Inflammatory macrophage treated with lipopolysaccharide for 1 hour (primary cell): Measurements from ENCODE around the gene CHAC1.

ENCODE experiments used
- DNase-seq, 2 donors: peaks; one replicate each; pipeline ENCODE4 v3.0.0-alpha.2; 2020 to 2022

CHAC1 gene

GRCh38 chr15:40952901-40953712, at the start of gene CHAC1:
Gene CHAC1, plus strand, starts transcription at chr15:40953471. Its CDS starts 113 bp downstream, at chr15:40953584.
- peak; percentile 88 to 92 for DNase-seq

- DNase-seq = no peak
These were observed 48.6 kb upstream of the CHAC1 start for GRCh38 chr15:40904552-40905201.

DNA sequence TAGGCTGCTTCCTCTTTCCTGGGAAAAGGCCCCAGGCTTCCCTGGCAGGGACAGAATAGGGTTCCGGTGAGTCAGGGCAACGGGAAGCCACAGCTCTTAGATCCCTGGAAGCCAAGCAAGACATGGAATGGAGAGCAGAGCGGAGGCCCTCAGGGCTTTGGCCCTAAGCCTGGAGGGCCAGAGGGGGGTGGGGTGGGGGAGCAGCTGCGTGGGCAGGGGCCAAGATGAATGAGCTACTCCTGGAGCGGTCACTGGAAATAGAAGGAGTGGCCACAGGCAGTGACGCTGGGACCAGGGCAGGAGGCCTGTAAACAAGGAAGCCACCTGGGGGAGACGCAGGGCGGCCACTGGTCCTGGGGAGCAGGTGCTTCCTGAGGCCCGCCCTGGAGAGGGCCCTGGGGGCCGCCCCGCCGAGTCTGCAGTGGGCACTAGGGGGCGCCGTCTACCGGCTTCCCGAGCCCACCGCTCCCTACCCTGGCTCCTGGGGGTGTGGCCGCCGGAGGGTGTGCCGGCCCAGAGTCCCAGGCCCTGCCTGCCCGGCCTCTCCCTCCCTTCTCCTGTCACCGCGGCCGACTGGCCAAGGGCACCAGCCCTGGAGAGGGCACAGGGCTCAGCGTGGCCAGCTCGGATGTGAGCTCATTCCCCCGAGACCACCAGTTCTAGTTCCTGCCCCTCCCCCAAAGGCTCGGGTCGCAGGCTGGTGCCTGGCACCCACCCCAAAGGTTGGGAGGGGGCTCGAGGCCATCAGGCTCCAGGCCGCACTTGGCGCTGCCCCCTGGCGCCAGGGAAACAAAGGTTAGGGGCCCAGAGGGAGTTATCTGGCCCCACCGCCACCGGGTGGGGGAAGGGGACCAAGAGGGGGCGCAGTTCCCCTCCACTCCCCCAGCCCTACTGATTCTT, 46.9 kb upstream of the CHAC1 start:
- peak; percentile 42 to 43 for DNase-seq

GRCh38 chr15:40906991-40907802, 46.1 kb upstream of the CHAC1 start:
- peak; percentile 40 to 79 for DNase-seq

- DNase-seq = no peak
These were observed 45.2 kb upstream of the CHAC1 start for GRCh38 chr15:40908095-40908494.

GRCh38 chr15:40909662-40910630, 43.3 kb upstream of the CHAC1 start:
- DNase-seq = peak; percentile 71 to 87

DNA sequence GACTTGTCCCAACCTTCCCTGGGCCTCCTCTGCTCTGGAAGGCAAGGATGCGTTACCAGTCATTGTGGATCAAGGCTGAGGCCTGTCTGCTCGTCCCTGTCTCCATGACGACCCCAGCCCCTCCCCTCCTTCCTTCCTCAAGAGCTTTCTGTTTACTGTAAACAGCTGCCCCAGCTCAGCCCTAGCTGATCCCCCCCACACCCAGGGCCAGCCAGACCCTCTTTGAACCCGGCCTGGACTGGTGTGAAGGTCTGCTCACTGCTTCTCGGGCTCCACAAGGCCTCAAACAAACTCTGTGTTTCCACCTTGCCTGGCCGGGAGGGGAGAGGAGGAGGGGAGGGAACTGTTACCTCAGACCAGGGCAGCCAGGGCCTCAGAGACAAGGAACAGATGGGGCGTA, 42.1 kb upstream of the CHAC1 start:
- DNase-seq = no peak

DNA sequence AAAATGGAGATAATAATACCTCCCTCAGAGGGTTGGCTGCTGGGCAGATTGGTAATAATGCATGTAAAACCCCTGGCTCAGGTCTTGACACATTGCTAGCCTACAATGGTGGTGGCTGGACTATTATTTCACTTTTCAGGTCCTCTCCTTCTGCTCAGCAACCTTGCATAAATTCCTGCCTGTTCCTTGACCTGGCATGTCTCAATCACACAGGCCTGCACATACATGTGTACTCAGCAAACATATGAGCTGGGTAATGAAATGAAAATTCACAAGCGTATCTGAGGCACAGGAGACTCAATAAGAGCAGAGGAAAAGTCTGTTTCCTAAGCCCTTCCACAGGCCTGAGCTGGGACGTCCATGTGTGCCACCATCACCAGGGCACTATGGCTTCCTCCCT, 41.6 kb upstream of the CHAC1 start:
- no peak for DNase-seq

- DNase-seq = peak in 1 of 2 donors; percentile 45
These were observed 40.8 kb upstream of the CHAC1 start for GRCh38 chr15:40912478-40912877.

GRCh38 chr15:40914013-40914412, 39.3 kb upstream of the CHAC1 start:
- DNase-seq = no peak

GRCh38 chr15:40914486-40914885, 38.8 kb upstream of the CHAC1 start:
- no peak for DNase-seq

DNA sequence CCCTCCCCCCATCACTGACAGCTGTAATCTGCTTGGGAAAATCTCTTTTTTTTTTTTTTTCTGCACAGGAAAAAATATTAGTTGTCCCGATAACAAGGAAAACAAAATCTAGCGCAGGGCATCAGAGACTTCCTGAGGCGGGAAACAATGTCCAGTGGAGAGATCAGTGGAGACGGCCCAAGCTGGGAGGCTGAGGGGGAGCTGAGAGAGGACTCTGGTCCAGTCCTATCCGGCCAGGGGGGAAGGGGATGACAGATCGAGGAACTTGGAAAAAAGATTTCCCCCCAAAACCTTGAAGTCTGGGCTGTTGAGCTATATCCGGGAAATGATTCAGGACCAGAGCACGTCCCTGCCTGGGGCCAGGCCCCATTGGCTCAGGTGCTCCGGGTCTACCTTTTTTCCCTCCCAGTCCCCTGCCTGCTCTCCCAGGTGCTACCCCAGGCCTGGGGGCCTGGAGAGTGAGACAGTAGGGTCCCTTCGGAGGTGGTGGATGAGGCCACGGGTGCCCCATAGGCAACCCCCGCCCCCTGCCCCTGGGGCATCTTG, 38.1 kb upstream of the CHAC1 start:
- no peak for DNase-seq

DNA sequence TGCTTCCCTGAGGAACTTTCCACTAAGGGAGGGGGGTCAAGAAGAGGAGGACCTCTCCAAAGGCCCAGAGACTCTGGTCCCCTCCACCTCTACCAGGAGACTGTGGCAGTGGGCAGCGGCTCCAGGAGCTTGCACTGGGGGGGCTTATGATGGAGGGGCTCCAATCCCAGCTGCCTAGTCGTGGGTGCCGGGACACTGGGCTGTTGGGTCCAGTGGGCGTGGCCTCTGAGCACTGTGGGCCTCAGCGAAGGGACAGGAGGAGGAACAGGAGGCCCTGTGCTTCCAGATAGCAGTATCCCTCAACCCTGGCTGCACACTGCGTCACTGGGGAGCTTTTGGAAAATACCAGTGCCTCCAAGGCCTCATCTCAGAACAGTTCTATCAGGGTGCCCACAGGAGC, 37.6 kb upstream of the CHAC1 start:
- no peak for DNase-seq

DNA sequence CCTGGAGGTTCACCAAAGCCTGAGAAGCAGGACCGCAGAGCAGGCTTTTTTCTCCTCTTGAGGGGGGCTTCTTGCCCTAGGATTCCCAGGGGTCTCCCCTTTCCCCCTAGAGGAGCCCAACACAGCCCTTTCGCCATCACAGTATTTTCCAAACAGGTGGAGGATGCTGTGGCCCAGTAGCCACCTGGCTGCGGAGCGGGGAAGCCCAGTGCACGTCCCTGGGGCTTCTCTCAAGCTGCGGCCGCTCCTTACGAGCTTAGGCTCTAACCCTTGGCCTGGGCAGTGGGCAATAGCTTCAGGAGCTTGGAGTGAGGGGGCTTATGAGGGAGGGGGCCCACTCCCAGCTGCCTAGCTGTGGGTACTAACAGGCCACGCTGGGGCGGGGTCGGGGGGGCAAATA, 35.7 kb upstream of the CHAC1 start:
- no peak for DNase-seq

DNA sequence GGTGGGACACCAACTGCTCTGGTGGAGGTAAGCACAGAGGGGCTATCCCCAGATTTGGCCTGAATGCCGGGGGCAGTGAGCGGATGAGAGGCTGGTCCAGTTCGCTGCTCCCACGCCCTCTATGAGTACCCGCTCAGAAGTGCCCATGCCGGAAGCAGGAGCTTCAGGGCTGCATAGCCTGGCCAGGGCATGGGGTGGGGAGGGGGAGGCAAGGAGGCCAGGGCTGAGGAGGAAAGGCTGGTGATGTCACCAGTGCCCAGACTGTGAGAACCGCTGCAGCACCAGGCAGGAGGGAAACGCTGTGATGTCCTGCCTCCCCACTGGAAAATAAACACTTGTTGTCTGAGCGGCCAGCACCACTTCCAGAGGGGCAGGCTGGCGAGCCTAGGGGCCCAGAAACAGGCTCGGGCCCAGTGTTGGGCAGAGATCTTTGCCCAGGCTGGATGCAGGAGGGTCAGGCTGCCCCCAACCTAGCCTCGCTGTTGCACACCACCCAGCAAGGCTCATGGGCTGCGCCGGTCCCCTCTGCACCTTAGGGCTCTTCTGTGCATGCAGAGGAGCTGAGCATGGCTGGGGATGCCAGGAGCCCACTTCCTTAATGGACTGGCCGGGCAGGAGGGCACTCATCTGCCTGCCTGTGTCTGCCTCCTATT, 35.0 kb upstream of the CHAC1 start:
- no peak for DNase-seq

DNA sequence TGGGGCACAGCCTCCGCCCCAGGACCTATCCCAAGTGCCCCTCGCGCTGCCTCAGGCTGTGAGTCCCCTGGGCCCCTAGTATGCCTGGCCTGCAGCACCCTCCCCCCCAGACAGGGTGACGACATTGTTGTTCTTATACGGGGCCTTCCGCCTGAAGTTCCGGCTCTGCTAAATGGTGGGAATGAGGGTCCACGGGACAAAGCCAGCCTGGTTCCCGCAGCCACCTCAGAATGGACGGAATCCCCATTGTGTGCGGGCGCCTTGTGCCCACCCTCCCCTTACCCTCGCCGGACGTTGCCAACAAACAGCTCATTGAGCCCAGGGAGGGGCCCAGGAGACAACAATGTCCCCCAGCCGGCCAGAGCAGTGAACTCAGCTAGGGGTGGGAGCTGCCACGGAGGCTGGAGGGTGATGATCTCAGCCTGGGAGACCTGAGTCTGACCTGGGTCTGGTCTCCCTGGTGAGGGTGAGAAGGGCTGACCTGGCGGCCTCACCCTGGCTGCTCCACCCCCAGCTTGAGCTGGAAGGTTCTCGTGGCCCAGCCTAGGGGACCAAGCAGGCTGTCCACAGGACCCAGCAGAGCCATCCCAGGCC, 34.4 kb upstream of the CHAC1 start:
- no peak for DNase-seq

DNA sequence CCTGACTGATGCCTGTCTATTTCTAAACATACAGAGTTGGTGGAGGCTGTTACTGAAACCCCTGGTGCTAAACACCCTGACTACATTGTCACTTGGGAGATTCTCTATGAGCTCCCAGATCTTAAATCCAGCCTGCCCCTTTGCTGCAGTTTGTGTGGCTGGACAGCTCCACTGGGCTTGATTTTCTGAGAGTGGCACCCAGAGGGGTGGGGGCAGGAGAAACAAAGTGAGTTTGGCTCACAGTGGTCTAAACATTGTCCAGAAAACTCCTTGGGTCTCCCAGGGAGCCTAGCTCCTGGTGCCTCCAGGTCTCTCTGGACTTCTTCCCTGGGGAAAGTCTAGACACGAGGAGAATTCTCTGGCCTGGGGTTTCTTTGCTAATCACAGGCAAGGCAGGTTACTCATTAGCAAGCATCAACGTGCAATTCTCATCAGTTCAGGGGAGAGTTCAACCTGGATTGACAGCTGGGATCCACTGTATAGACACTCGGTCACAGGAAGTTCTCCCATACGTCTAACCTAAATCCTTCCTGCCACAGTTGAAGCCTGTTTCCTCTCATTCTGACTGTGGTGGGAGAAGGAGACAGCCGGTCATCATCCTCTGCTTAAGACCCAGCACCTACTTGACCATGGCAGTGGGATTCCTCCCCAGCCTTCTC, 31.2 kb upstream of the CHAC1 start:
- DNase-seq = no peak

DNA sequence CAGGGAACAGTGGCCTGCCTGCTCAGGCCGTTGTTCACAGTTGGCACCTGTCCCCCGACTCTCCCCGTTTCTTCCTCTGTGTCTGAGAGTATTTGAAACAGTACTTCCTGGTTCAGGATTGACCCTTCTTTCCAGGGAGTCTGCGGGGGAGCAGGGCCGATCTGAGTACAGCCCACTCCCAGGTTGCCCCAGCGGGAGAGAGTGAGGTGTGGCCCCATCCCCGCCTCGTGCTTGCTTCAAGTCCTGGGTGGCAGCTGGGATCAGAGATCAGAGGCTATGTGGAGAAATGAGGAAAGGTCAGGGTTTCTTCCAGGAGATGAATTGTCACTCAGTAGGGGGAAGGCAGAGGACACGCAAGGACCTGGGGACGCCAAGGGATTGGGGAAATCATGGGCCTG, 30.7 kb upstream of the CHAC1 start:
- DNase-seq = no peak

GRCh38 chr15:40923551-40923950, 29.7 kb upstream of the CHAC1 start:
- DNase-seq = no peak

DNA sequence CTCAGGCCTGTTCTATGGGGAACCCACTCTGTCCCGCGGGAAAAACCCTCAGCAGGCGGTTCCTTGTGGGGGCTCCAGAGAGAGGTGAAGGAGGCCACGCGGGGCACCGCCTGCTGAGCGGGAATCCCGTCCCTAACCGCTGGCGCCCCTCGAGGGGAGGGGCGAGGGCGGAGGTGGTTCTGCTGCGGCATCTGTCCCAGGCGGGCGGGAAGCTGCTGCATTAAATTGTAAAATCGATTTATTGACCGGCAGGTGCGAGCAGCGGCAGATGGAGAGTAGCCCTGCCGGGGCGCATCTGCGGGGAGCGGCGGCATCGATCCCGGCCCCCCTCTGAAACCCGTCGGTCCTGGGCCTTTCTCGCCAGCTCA, 27.8 kb upstream of the CHAC1 start:
- no peak for DNase-seq
